Kidney epithelial cell (primary cell): ENCODE measurements around the gene SNTG2. TPM values are rescaled to one million over a fixed set of nuclear protein-coding genes. Genes with fewer than 3 reads are reported as not detected.
"Not testable (repeated sequence)": the region's sequence is repeated elsewhere in the genome, so short reads cannot be mapped to it uniquely, and the experiment has no call there.

Experiments used
- DNase-seq: peaks from one replicate; pipeline ENCODE4 v3.0.0-alpha.2; 2010; ENCODE audit warnings: low read depth
- H3K27me3 ChIP-seq: 2 replicates; pipeline ENCODE4 v1.6.0; 2011; ENCODE audit warnings: low read length; ENCODE audit not compliant: control insufficient read depth, insufficient read depth
- H3K36me3 ChIP-seq: 2 replicates; pipeline ENCODE4 v1.5.1; 2011; ENCODE audit warnings: low read length; ENCODE audit not compliant: control insufficient read depth, insufficient read depth
- H3K4me3 ChIP-seq: 2 replicates; pipeline ENCODE4 v1.5.1; 2011; ENCODE audit warnings: low read depth, mild to moderate bottlenecking, control low read depth, low read length
- total RNA-seq: library from RNA; depleted of rRNA; stranded (reverse); fragments of >200 nt; gene quantifications from 2 replicates; pipeline ENCODE4 v1.2.3, GENCODE V29; 2015
- TF ChIP-seq, protein P1 (sequence below): IDR thresholded peaks from 2 replicates; pipeline ENCODE4 v1.5.1; 2011; ENCODE audit warnings: mild to moderate bottlenecking, moderate library complexity, low read length, control low read depth, inconsistent platforms; ENCODE audit not compliant: insufficient read depth, poor library complexity, severe bottlenecking

Gene SNTG2
- total RNA-seq, 1 donor from 2014 or later, result 0.38 TPM

DNA sequence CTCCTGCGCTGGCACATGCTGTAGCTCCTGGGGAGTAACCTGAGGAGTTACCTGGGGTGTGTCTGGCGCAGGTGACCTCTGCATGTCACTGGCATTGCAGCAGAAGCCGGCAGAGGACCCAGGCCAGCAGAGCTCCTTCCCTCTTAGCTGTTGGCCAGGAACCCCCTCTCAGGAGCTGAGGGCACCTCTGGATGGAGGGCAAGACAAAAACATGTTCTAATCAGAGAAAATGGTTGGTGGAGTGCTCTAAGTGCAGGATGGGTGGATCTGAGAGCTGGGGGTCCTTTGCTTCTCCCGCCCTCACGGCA lies 44.9 kb upstream of the SNTG2 start:
- H3K36me3 ChIP-seq, result no peaks in the 10 kb centered on the region
- DNase-seq, result no peak
- no peak overlapping the region for H3K4me3 ChIP-seq
- H3K27me3 ChIP-seq, result no peaks in the 10 kb centered on the region
- TF ChIP-seq, protein P1, sequence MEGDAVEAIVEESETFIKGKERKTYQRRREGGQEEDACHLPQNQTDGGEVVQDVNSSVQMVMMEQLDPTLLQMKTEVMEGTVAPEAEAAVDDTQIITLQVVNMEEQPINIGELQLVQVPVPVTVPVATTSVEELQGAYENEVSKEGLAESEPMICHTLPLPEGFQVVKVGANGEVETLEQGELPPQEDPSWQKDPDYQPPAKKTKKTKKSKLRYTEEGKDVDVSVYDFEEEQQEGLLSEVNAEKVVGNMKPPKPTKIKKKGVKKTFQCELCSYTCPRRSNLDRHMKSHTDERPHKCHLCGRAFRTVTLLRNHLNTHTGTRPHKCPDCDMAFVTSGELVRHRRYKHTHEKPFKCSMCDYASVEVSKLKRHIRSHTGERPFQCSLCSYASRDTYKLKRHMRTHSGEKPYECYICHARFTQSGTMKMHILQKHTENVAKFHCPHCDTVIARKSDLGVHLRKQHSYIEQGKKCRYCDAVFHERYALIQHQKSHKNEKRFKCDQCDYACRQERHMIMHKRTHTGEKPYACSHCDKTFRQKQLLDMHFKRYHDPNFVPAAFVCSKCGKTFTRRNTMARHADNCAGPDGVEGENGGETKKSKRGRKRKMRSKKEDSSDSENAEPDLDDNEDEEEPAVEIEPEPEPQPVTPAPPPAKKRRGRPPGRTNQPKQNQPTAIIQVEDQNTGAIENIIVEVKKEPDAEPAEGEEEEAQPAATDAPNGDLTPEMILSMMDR, result no peak

DNA sequence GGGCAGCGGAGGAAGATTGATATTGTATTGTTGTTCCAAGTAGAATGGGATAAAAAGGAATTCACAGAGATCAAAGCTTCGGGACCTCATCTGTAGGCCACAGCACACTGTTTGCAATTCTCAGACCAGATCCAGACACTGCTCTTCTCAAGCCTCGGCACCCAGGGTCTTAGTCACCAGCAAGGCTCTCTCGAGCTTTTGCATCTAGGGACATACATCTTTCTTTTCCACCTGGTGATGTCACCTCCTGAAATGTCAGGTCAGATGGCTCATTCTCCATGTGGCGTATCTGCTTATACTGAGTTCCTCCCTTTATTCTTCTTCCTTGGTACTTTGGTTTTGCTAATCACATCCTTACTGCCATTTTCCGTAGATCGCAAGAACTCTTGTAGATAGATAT lies 42.9 kb upstream of the SNTG2 start:
- Histone ChIP-seq H3K36me3 (no peaks in the 10 kb centered on the region), H3K4me3 (no peak overlapping the region), H3K27me3 (no peaks in the 10 kb centered on the region)
- TF ChIP-seq, protein P1, result no peak
- DNase-seq, result no peak

- Histone ChIP-seq H3K4me3 (no peak overlapping the region), H3K36me3 (no peaks in the 10 kb centered on the region), H3K27me3 (no peaks in the 10 kb centered on the region)
- no peak for DNase-seq
- TF ChIP-seq, protein P1, result no peak
These were observed 42.1 kb upstream of the SNTG2 start for GRCh38 chr2:908568-908967.

- not testable (repeated sequence) for DNase-seq, H3K4me3 ChIP-seq, H3K36me3 ChIP-seq, H3K27me3 ChIP-seq
These were observed 40.8 kb upstream of the SNTG2 start for GRCh38 chr2:909764-910379.

GRCh38 chr2:910698-911097 lies 40.0 kb upstream of the SNTG2 start:
- H3K4me3 ChIP-seq, result no peak overlapping the region
- DNase-seq, result no peak
- H3K36me3 ChIP-seq, result no peaks in the 10 kb centered on the region
- TF ChIP-seq, protein P1, result no peak
- no peaks in the 10 kb centered on the region for H3K27me3 ChIP-seq

DNA sequence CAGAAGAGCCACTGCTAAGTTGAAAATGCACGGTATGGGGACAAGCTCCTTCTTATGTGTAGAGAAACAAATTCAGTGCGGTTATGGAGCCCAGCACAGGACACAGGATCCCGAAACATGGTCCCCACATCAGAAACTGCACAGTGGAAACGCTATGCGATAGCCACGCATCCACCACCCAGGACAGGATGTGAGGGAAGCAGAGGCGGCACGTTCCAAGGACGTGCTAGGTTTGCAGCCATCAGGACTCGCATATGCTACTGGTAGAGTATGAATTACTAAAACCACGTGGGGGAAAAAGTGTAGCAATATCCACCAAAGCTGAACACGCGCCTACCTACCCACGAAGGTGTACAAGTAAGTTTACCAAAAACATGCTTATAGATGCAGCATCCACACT lies 34.7 kb upstream of the SNTG2 start:
- TF ChIP-seq, protein P1, result no peak

More for the DNA sequence above, 34.7 kb upstream of the SNTG2 start:
- no peak for DNase-seq
- Histone ChIP-seq H3K36me3 (no peaks in the 10 kb centered on the region), H3K4me3 (no peak overlapping the region), H3K27me3 (no peaks in the 10 kb centered on the region)
